Measurements from ENCODE around the gene SHANK3.

Gene SHANK3

DNA sequence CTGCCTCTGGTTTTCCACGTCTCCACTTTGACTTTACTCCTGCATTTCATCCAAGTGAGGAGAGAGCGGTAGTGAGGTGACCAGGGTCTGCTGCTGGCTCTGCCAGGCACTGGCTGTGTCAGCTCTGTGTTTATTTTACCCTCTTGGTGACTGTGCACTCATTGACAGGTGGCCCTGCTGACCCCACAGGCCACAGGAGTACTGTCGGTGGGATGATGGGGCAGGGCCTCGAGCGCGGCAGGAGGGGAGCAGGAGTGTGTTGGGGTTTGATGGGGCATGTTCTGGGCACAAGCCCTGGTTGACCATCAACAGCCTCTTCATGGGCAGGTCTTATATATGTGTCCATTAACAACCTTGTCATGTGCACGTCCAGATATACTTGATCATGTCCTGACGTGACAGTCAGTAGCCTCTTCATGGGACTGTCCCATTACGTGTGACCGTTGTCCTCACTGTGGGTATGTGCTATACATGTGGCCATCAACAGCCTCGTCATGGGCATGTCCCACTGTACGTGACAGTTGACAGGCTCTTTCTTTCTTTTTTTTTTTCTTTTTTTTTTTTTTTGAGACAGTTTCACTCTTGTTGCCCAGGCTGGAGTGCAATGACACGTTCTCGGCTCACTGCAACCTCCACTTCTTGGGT is 34.0 kb downstream of the SHANK3 start:
- TF ChIP-seq, protein P1, sequence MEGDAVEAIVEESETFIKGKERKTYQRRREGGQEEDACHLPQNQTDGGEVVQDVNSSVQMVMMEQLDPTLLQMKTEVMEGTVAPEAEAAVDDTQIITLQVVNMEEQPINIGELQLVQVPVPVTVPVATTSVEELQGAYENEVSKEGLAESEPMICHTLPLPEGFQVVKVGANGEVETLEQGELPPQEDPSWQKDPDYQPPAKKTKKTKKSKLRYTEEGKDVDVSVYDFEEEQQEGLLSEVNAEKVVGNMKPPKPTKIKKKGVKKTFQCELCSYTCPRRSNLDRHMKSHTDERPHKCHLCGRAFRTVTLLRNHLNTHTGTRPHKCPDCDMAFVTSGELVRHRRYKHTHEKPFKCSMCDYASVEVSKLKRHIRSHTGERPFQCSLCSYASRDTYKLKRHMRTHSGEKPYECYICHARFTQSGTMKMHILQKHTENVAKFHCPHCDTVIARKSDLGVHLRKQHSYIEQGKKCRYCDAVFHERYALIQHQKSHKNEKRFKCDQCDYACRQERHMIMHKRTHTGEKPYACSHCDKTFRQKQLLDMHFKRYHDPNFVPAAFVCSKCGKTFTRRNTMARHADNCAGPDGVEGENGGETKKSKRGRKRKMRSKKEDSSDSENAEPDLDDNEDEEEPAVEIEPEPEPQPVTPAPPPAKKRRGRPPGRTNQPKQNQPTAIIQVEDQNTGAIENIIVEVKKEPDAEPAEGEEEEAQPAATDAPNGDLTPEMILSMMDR (IDR thresholded peaks at IDR 0.05; ENCODE audit: borderline replicate concordance, control extremely low read depth, extremely low read depth, insufficient read depth, missing control alignments), result no peak
- in situ Hi-C loops (cut with MboI; ENCODE audit: low sequenced_read_pairs, unreplicated experiment), result no loop called here
- DNase-seq (ENCODE audit: low spot score), result no peak

DNA sequence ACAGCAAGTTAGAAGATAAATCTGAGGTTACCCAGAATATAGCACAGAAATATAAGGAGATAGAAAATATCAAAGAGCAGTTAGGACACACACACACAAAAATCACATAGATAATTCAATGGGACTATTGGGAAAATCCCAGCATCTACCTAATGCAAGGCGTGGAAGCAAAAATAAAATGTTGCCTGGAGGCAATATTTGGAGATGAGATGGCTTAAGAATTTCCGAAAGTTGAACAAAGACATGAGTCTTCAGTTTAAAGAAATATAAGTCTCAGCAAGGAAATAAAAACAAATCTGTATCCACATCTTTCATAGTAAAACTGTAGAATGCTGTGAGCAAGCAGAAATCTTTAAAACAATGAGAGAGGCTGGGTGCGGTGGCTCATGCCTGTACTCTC is 35.9 kb downstream of the SHANK3 start:
- TF ChIP-seq, protein P1 (IDR thresholded peaks at IDR 0.05; ENCODE audit: borderline replicate concordance, control extremely low read depth, extremely low read depth, insufficient read depth, missing control alignments), result no peak
- DNase-seq (ENCODE audit: low spot score), result no peak
- in situ Hi-C loops (cut with MboI; ENCODE audit: low sequenced_read_pairs, unreplicated experiment), result no loop called here

DNA sequence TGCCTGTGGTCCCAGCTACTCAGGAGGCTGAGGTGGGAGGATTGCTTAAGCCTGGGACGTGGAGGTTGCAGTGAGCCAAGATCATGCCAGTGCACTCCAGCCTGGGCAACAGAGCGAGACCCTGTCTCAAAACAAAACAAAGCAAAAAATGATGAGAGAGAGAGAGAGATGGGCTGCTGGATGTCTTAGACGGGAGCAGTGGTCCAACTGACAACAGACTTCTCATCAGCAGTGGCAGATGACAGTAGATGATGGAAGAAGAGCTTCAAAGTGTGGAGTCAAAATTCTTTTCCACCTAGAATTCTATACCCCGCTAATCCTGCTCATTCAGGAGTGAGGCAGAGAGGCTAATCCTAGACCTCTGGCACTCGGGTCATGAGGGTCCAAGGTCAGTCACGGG is 36.4 kb downstream of the SHANK3 start:
- no peak for DNase-seq (ENCODE audit: low spot score)
- TF ChIP-seq, protein P1 (IDR thresholded peaks at IDR 0.05; ENCODE audit: borderline replicate concordance, control extremely low read depth, extremely low read depth, insufficient read depth, missing control alignments), result no peak
- in situ Hi-C loops (cut with MboI; ENCODE audit: low sequenced_read_pairs, unreplicated experiment), result no loop called here

DNA sequence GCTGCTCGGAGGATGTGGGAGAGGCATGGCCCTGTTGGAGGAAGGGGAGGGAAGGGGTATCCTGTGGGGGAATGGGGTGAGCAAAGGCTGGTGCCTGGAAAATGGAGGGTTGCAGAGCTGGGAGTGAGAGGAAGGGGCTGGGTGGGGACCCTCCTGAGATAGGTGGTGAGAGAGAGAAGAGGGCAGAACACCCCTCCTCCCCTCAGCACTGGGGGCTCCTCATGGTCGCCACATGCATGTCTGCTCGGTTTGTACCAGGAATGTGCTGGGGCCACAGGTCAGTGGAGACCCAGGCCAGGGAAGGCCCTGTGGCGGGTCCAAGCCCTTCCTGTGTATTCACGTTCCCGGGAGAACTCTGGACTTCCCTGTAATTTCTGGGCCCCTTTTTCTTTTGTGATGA is 37.6 kb downstream of the SHANK3 start:
- in situ Hi-C loops (cut with MboI; ENCODE audit: low sequenced_read_pairs, unreplicated experiment), result no loop called here
- DNase-seq (ENCODE audit: low spot score), result no peak
- TF ChIP-seq, protein P1 (IDR thresholded peaks at IDR 0.05; ENCODE audit: borderline replicate concordance, control extremely low read depth, extremely low read depth, insufficient read depth, missing control alignments), result no peak

DNA sequence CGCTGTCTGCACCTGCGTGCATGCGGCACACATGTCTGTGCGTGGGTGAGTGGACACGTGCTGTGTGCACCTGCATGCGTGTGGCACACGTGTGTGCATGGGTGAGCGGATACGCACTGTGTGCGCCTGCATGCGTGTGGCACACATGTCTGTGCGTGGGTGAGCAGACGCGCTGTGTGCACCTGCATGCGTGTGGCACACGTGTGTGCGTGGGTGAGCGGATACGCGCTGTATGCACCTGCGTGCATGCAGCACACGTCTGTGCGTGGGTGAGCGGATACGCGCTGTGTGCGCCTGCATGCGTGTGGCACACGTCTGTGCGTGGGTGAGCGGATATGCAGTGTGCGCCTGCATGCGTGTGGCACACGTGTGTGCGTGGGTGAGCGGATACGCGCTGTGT is 38.3 kb downstream of the SHANK3 start:
- DNase-seq (ENCODE audit: low spot score), result no peak
- in situ Hi-C loops (cut with MboI; ENCODE audit: low sequenced_read_pairs, unreplicated experiment), result no loop called here
- TF ChIP-seq, protein P1 (IDR thresholded peaks at IDR 0.05; ENCODE audit: borderline replicate concordance, control extremely low read depth, extremely low read depth, insufficient read depth, missing control alignments), result no peak

DNA sequence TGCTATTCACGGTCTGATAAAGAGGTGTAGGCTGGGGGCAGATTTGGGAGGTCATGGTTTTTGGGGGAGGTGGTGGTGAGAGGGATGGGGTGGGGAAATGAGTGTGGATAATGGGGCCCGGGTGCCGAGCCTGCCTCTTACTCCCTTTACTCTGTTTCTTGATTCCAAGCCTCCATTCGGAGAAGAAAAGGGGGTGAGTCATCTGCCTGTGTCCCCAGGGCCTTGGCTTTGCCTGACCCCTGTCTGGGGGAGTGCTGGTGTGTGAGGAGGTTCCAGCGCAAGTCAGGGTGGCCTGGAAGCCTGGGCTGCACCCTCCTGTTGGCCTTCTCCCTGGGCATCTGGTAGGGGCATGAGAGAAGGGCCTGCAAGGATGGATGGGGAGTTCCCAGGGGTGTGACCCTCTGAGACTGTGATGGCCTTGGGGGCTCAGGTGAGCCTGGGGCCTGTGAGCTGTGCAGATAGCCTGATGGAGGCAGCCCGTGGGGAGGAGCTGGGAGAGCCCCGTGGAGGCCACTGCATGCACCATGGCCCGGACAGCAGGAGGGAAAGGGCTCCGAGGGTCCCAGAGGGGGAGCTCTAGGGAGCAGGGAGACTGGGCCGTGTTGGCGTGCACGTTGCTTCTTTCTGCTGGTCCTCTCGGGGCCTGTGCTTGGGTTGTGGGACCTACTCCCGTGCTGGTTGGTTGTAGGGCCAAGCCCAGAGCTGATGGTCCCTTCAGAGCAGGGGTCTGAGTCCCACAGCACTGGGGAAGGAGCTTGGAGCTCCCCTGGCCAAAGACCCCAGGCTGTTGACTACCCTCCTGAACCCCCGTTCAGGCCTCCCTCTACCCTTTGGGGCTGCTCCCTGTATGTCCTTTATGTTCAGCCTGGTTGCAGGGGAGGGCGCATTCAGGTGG is 39.1 kb downstream of the SHANK3 start:
- TF ChIP-seq, protein P1 (IDR thresholded peaks at IDR 0.05; ENCODE audit: borderline replicate concordance, control extremely low read depth, extremely low read depth, insufficient read depth, missing control alignments), result no peak
- in situ Hi-C loops (cut with MboI; ENCODE audit: low sequenced_read_pairs, unreplicated experiment), result no loop called here
- DNase-seq (ENCODE audit: low spot score), result no peak
